Upper lobe of left lung (tissue), 6 donors: ENCODE measurements around the gene TRAPPC5. TPM values are rescaled to one million over a fixed set of nuclear protein-coding genes. Genes with fewer than 3 reads are reported as not detected.

Experiments
- ATAC-seq, 2 donors: fragments of 200-7000 bp; cut with Tn5 transposase; one replicate each; pipeline ENCODE4 v1.9.1; 2022; ENCODE audit warnings: mild to moderate bottlenecking in 2 of 2, moderate library complexity in 2 of 2; ENCODE audit not compliant: low FRiP score in 2 of 2
- DNase-seq, 2 donors: peaks; one replicate each; pipeline ENCODE4 v3.0.0-alpha.2; 2019 to 2020
- H3K27ac ChIP-seq, 4 donors: fragments of 200-600 bp; sonication (generic); one replicate each; pipeline ENCODE4 v1.5.1; 2016 to 2019
- H3K27me3 ChIP-seq, 4 donors: fragments of 200-600 bp; sonication (generic); one replicate each; pipeline ENCODE4 v1.5.1; 2017 to 2019
- H3K36me3 ChIP-seq, 4 donors: fragments of 200-600 bp; sonication (generic); one replicate each; pipeline ENCODE4 v1.5.1; 2016 to 2019
- H3K4me1 ChIP-seq, 4 donors: fragments of 200-600 bp; sonication (generic); one replicate each; pipeline ENCODE4 v1.5.1; 2018 to 2019
- H3K4me3 ChIP-seq, 4 donors: fragments of 200-600 bp; sonication (generic); one replicate each; pipeline ENCODE4 v1.5.1; 2017 to 2019; ENCODE audit warnings: mild to moderate bottlenecking in 2 of 4, moderate library complexity in 1 of 4
- H3K9me3 ChIP-seq, 4 donors: fragments of 200-600 bp; sonication (generic); one replicate each; pipeline ENCODE4 v1.5.1; 2018 to 2019
- EP300 ChIP-seq, 4 donors: sonication (generic); formaldehyde crosslinking; IDR thresholded peaks; one replicate each; pipeline ENCODE4 v1.5.1; 2017; ENCODE audit warnings: antibody characterized with exemption in 4 of 4, control low read depth in 2 of 4
- POLR2A ChIP-seq, 4 donors: fragments of 450-650 bp; IDR thresholded peaks; one replicate each; pipeline ENCODE4 v1.5.1; 2016 to 2017; ENCODE audit warnings: antibody characterized with exemption in 4 of 4, mild to moderate bottlenecking in 2 of 4
- POLR2AphosphoS5 ChIP-seq, 2 donors: sonication (generic); formaldehyde crosslinking; IDR thresholded peaks; one replicate each; pipeline ENCODE4 v1.5.1; 2017; ENCODE audit warnings: antibody characterized with exemption in 2 of 2
- WGBS, 2 donors: methylation state at CpG; one replicate each; pipeline ENCODE4 v1.1.5; 2017 to 2018; 5-methylcytosine and 5-hydroxymethylcytosine counted together
- total RNA-seq, 6 donors: library from RNA; depleted of rRNA in 4 of 6; stranded (reverse); fragments of >200 nt in 4 of 6; gene quantifications; one replicate each; pipeline versions ENCODE4 v1.1.0 to v1.2.1, GENCODE V29; 2016 to 2021
- TF ChIP-seq, protein P1 (sequence below), 6 experiments: fragments of 450-650 bp in 4 of 6; fragments of 200-600 bp in 2 of 6; sonication (generic) in 2 of 6; IDR thresholded peaks; one replicate each; pipeline ENCODE4 v1.5.1; 2016 to 2019; ENCODE audit warnings: antibody characterized with exemption in 6 of 6
- donor health status: DM: no; HTN: no; CAD: no; lungs with moderate emphysema.
- donor health status: DM: no; HTN: yes; CAD: no; lungs with severe emphysema.

TRAPPC5 gene
- total RNA-seq, 6 donors from 2014 or later = 33.9 to 105 (median 52.0) TPM

DNA sequence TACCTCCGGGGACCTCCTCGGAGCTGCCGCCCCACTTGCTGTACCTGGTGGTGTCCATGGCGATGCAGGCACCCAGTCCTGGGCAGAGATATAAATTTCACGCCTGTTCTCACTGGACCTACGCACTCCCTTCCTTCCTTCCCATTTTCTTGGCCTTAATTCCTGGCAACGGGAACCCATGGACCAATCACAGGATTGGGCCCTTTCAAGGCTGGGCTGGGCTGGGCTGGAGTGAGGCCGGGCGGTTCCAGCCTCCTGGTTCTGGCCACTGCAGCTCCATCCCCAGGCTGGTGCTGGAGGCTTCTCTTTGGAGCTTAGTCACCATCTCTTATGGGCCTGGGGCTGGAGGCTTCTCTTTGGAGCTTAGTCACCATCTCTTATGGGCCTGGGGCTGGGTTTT lies 51.4 kb downstream of the TRAPPC5 start, which contains the start of gene CLEC4G:
CLEC4G (minus strand) TSS at position 66 of the 400 bp plus-strand sequence; CDS start at position 58, 8 bp downstream.
- H3K4me3 ChIP-seq = no peak within 1 kb of the TSS
- H3K27me3 ChIP-seq = peaks cover 0 to 29% (median 12%) of the 10 kb centered on the region in 4 donors
- no peak for ATAC-seq
- 70 to 73% methylated on average over 7 to 9 of the region's 9 CpGs for WGBS, 2 donors
- peak in 1 of 2 donors; percentile 37 for DNase-seq
- H3K36me3 ChIP-seq = no peaks in the 10 kb centered on the region
- no peaks in the 10 kb centered on the region for H3K9me3 ChIP-seq
- H3K27ac ChIP-seq = no peak within 1 kb of the TSS
- no peak for TF ChIP-seq POLR2AphosphoS5 (IDR thresholded peaks at IDR 0.05)
- TF ChIP-seq, protein P1, sequence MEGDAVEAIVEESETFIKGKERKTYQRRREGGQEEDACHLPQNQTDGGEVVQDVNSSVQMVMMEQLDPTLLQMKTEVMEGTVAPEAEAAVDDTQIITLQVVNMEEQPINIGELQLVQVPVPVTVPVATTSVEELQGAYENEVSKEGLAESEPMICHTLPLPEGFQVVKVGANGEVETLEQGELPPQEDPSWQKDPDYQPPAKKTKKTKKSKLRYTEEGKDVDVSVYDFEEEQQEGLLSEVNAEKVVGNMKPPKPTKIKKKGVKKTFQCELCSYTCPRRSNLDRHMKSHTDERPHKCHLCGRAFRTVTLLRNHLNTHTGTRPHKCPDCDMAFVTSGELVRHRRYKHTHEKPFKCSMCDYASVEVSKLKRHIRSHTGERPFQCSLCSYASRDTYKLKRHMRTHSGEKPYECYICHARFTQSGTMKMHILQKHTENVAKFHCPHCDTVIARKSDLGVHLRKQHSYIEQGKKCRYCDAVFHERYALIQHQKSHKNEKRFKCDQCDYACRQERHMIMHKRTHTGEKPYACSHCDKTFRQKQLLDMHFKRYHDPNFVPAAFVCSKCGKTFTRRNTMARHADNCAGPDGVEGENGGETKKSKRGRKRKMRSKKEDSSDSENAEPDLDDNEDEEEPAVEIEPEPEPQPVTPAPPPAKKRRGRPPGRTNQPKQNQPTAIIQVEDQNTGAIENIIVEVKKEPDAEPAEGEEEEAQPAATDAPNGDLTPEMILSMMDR (IDR thresholded peaks at IDR 0.05) = no peak
- no peak for TF ChIP-seq EP300 (IDR thresholded peaks at IDR 0.05)
- no peak for TF ChIP-seq POLR2A (IDR thresholded peaks at IDR 0.05)
- H3K4me1 ChIP-seq = peaks cover 4 to 25% (median 21%) of the 10 kb centered on the region in 4 donors

DNA sequence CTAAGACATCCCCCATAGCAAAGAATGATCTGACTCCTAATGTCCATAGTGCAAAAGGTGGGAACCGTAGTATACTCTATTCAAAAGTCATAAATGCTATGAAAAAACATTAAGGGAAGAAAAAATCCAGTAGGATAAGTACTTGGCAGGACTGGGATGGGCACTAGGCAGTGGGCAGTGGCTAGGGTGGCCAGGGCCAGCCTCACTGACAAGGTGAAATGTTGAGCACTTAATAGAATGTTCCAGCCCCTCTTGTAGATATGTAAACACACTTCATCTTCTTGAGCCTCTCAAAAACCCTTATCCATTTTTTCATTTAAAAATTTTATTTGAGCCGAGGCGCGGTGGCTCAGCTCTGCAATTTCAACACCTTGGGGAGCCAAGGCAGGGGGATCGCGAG lies 52.7 kb downstream of the TRAPPC5 start:
- TF ChIP-seq EP300 (IDR thresholded peaks at IDR 0.05) = no peak
- TF ChIP-seq, protein P1 (IDR thresholded peaks at IDR 0.05) = no peak
- no peak for TF ChIP-seq POLR2A (IDR thresholded peaks at IDR 0.05)
- no peak for TF ChIP-seq POLR2AphosphoS5 (IDR thresholded peaks at IDR 0.05)
- H3K4me3 ChIP-seq = no peak overlapping the region
- ATAC-seq (no peak), DNase-seq (peak in 1 of 2 donors; percentile 32)
- H3K27ac ChIP-seq = no peak overlapping the region
- no peaks in the 10 kb centered on the region for H3K36me3 ChIP-seq
- WGBS, 2 donors = 53 to 62% methylated on average over 6 of the region's 6 CpGs
- H3K4me1 ChIP-seq = peaks cover 4 to 25% (median 21%) of the 10 kb centered on the region in 4 donors
- no peaks in the 10 kb centered on the region for H3K9me3 ChIP-seq
- peaks cover 0 to 29% (median 12%) of the 10 kb centered on the region in 4 donors for H3K27me3 ChIP-seq

GRCh38 chr19:7734220-7735203 lies 53.9 kb downstream of the TRAPPC5 start:
- H3K27me3 ChIP-seq = peaks cover 0 to 19% (median 12%) of the 10 kb centered on the region in 4 donors
- H3K9me3 ChIP-seq = no peaks in the 10 kb centered on the region
- peaks cover 4 to 25% (median 19%) of the 10 kb centered on the region in 4 donors for H3K4me1 ChIP-seq
- peak in 1 of 2 donors; percentile 47 for DNase-seq
- H3K27ac ChIP-seq = peak overlapping the region in 2 of 4 donors; percentile 31 to 65
- H3K4me3 ChIP-seq = no peak overlapping the region
- WGBS, 2 donors = 48 to 53% methylated on average over 10 to 12 of the region's 12 CpGs
- ATAC-seq = peak; percentile 31 to 73
- H3K36me3 ChIP-seq = no peaks in the 10 kb centered on the region
- TF ChIP-seq EP300 (IDR thresholded peaks at IDR 0.05) (no peak), POLR2AphosphoS5 (IDR thresholded peaks at IDR 0.05) (peak in 1 of 2 donors; percentile 36)

DNA sequence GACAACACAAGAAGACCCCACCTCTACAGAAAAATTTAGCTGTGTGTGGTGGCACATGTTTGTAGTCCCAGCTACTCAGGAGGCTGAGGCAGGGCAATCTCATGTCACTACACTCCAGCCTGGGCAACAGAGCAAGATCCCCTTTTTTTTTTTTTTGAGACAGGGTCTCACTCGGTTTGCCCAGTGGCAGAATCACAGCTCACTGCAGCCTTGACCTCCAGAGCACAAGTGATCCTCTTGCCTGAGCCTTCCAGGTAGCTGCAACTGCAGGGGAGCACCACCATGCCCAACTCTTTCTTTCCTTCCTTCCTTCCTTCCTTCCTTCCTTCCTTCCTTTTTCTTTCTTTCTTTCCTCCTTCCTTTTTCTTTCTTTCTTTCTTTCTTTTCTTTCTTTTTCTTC lies 55.5 kb downstream of the TRAPPC5 start:
- 67 to 71% methylated on average over 1 of the region's 1 CpG for WGBS, 2 donors
- Histone ChIP-seq H3K4me1 (peaks cover 0 to 13% (median 7%) of the 10 kb centered on the region in 4 donors), H3K4me3 (no peak overlapping the region), H3K27ac (no peak overlapping the region), H3K36me3 (no peaks in the 10 kb centered on the region), H3K9me3 (no peaks in the 10 kb centered on the region), H3K27me3 (peaks cover 0 to 2% (median 1%) of the 10 kb centered on the region in 4 donors)
- no peak for DNase-seq
- no peak for ATAC-seq
- no peak for TF ChIP-seq EP300 (IDR thresholded peaks at IDR 0.05)

- Histone ChIP-seq H3K27me3 (no peaks in the 10 kb centered on the region), H3K36me3 (no peaks in the 10 kb centered on the region), H3K4me1 (peaks cover 0 to 13% (median 7%) of the 10 kb centered on the region in 4 donors), H3K4me3 (no peak overlapping the region), H3K9me3 (no peaks in the 10 kb centered on the region), H3K27ac (no peak overlapping the region)
- ATAC-seq (no peak), DNase-seq (no peak)
- no peak for TF ChIP-seq POLR2A (IDR thresholded peaks at IDR 0.05)
- TF ChIP-seq, protein P1 (IDR thresholded peaks at IDR 0.05) = no peak
- no peak for TF ChIP-seq POLR2AphosphoS5 (IDR thresholded peaks at IDR 0.05)
- TF ChIP-seq EP300 (IDR thresholded peaks at IDR 0.05) = no peak
- WGBS, 2 donors = 82 to 85% methylated on average over 11 of the region's 11 CpGs
These were observed 56.6 kb downstream of the TRAPPC5 start for GRCh38 chr19:7737215-7737614.

Other genes starting within 250 kb of the TRAPPC5 start
- 1 to 10 TPM; 2.3 to 9.1 (median 5.4) TPM for gene PEX11G, start 191.8 kb upstream of the TRAPPC5 start, total RNA-seq
- 100 to 1,000 TPM in 1 of 6 donors, 10 to 100 TPM in 5; 31.1 to 116 (median 57.8) TPM for gene ZNF358, start 164.7 kb upstream of the TRAPPC5 start, total RNA-seq
- 100 to 1,000 TPM in 2 of 6 donors, 10 to 100 TPM in 4; 12.9 to 118 (median 69.7) TPM for gene MCOLN1, start 158.2 kb upstream of the TRAPPC5 start, total RNA-seq
- 100 to 1,000 TPM; 125 to 412 (median 328) TPM for gene PNPLA6, start 145.1 kb upstream of the TRAPPC5 start, total RNA-seq
- gene CAMSAP3, start 85.0 kb upstream of the TRAPPC5 start, total RNA-seq = 10 to 100 TPM; 12.2 to 63.9 (median 31.2) TPM
- gene XAB2, start 51.3 kb upstream of the TRAPPC5 start, total RNA-seq = 10 to 100 TPM; 35.7 to 81.7 (median 51.4) TPM
- gene PET100, start 51.0 kb upstream of the TRAPPC5 start, total RNA-seq = 100 to 1,000 TPM in 2 of 6 donors, 10 to 100 TPM in 4; 21.3 to 133 (median 71.3) TPM
- gene PCP2, start 47.1 kb upstream of the TRAPPC5 start, total RNA-seq = 10 to 100 TPM in 1 of 6 donors, 1 to 10 TPM in 4, not detected in 1; 2.3 to 21.0 (median 3.3) TPM
- 100 to 1,000 TPM; 111 to 562 (median 249) TPM for gene STXBP2, start 43.7 kb upstream of the TRAPPC5 start, total RNA-seq
- gene RETN, start 11.8 kb upstream of the TRAPPC5 start, total RNA-seq = 10 to 100 TPM in 3 of 6 donors, 1 to 10 TPM in 3; 2.5 to 59.2 (median 13.8) TPM
- gene MCEMP1, start 3.7 kb upstream of the TRAPPC5 start, total RNA-seq = 100 to 1,000 TPM in 2 of 6 donors, 10 to 100 TPM in 3, 1 to 10 TPM in 1; 9.4 to 160 (median 36.6) TPM
- gene FCER2, start 21.3 kb downstream of the TRAPPC5 start, total RNA-seq = 1 to 10 TPM in 1 of 6 donors, under 1 TPM in 1, not detected in 4; 0.83 to 2.9 TPM
- gene CLEC4G, start 51.3 kb downstream of the TRAPPC5 start, total RNA-seq = 1 to 10 TPM in 3 of 6 donors, under 1 TPM in 1, not detected in 2; 0.40 to 2.5 (median 1.5) TPM
- 10 to 100 TPM in 1 of 6 donors, 1 to 10 TPM in 3, under 1 TPM in 2; 0.55 to 14.8 (median 1.7) TPM for gene CD209, start 66.7 kb downstream of the TRAPPC5 start, total RNA-seq
- 1 to 10 TPM in 4 of 6 donors, under 1 TPM in 1, not detected in 1; 0.86 to 7.4 (median 3.1) TPM for gene CLEC4M, start 82.4 kb downstream of the TRAPPC5 start, total RNA-seq
- gene EVI5L, start 149.4 kb downstream of the TRAPPC5 start, total RNA-seq = 10 to 100 TPM; 12.0 to 24.1 (median 15.6) TPM
- 1 to 10 TPM in 5 of 6 donors, under 1 TPM in 1; 0.46 to 9.4 (median 2.7) TPM for gene PRR36, start 193.6 kb downstream of the TRAPPC5 start, total RNA-seq
- 10 to 100 TPM in 1 of 6 donors, 1 to 10 TPM in 5; 1.0 to 11.7 (median 6.9) TPM for gene LRRC8E, start 207.7 kb downstream of the TRAPPC5 start, total RNA-seq
- 10 to 100 TPM; 21.1 to 61.8 (median 33.0) TPM for gene MAP2K7, start 223.0 kb downstream of the TRAPPC5 start, total RNA-seq
- 1 to 10 TPM in 1 of 6 donors, under 1 TPM in 1, not detected in 4; 0.37 to 1.1 TPM for gene TGFBR3L, start 234.0 kb downstream of the TRAPPC5 start, total RNA-seq
- 10 to 100 TPM in 5 of 6 donors, 1 to 10 TPM in 1; 5.2 to 28.0 (median 19.2) TPM for gene SNAPC2, start 239.5 kb downstream of the TRAPPC5 start, total RNA-seq
- gene CTXN1, start 245.3 kb downstream of the TRAPPC5 start, total RNA-seq = 10 to 100 TPM in 3 of 6 donors, 1 to 10 TPM in 3; 1.2 to 28.3 (median 13.4) TPM